DOHH2 (cell line): Measurements from ENCODE around the gene OR4F6.
"Not testable (repeated sequence)": the region's sequence is repeated elsewhere in the genome, so short reads cannot be mapped to it uniquely, and the experiment has no call there.

Experiments
- CTCF ChIP-seq: fragments of 200-600 bp; sonication (generic); IDR thresholded peaks from one replicate; pipeline ENCODE4 v1.5.1; 2014; ENCODE audit warnings: antibody characterized with exemption, mild to moderate bottlenecking, low read depth, low read length; ENCODE audit not compliant: poor library complexity, severe bottlenecking
- EZH2phosphoT487 ChIP-seq: fragments of 200-600 bp; sonication (generic); IDR thresholded peaks from 2 replicates; pipeline ENCODE4 v1.6.1; 2017; ENCODE audit warnings: borderline replicate concordance, mild to moderate bottlenecking, antibody characterized with exemption, low read length, moderate library complexity, mixed read lengths

- TF ChIP-seq CTCF, EZH2phosphoT487: not testable (repeated sequence)
These were observed 38.5 kb upstream of the OR4F6 start for GRCh38 chr15:101764669-101765339.
